ENCODE measurements around the gene XPNPEP1.

XPNPEP1 gene

GRCh38 chr10:109959259-109960145, 36.2 kb upstream of the XPNPEP1 start:
- Histone ChIP-seq H3K4me3 (ENCODE audit: low read length) (no peak overlapping the region), H3K9me3 (ENCODE audit: insufficient read depth, low read length) (no peaks in the 10 kb centered on the region), H3K27me3 (ENCODE audit: low read depth, low read length) (peaks cover 12% of the 10 kb centered on the region; the same call in 1 of the 2 replicates), H3K27ac (ENCODE audit: low read length) (no peak overlapping the region), H3K9ac (ENCODE audit: low read length) (no peak overlapping the region), H3K4me1 (ENCODE audit: low read length) (peaks cover 35% of the 10 kb centered on the region), H3K79me2 (ENCODE audit: low read length) (no peaks in the 10 kb centered on the region), H2AFZ (ENCODE audit: low read depth, low read length) (no peak overlapping the region), H3K36me3 (replicated peaks; ENCODE audit: low read depth, low read length) (no peaks in the 10 kb centered on the region), H3K4me2 (ENCODE audit: low read length) (no peak overlapping the region), H4K20me1 (ENCODE audit: insufficient read depth, low read length) (no peaks in the 10 kb centered on the region)
- TF ChIP-seq, protein P1, sequence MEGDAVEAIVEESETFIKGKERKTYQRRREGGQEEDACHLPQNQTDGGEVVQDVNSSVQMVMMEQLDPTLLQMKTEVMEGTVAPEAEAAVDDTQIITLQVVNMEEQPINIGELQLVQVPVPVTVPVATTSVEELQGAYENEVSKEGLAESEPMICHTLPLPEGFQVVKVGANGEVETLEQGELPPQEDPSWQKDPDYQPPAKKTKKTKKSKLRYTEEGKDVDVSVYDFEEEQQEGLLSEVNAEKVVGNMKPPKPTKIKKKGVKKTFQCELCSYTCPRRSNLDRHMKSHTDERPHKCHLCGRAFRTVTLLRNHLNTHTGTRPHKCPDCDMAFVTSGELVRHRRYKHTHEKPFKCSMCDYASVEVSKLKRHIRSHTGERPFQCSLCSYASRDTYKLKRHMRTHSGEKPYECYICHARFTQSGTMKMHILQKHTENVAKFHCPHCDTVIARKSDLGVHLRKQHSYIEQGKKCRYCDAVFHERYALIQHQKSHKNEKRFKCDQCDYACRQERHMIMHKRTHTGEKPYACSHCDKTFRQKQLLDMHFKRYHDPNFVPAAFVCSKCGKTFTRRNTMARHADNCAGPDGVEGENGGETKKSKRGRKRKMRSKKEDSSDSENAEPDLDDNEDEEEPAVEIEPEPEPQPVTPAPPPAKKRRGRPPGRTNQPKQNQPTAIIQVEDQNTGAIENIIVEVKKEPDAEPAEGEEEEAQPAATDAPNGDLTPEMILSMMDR (IDR thresholded peaks at IDR 0.05; ENCODE audit: low read depth, low read length): no peak
- no peak for TF ChIP-seq EZH2phosphoT487 (IDR thresholded peaks at IDR 0.05; ENCODE audit: low read depth)

DNA sequence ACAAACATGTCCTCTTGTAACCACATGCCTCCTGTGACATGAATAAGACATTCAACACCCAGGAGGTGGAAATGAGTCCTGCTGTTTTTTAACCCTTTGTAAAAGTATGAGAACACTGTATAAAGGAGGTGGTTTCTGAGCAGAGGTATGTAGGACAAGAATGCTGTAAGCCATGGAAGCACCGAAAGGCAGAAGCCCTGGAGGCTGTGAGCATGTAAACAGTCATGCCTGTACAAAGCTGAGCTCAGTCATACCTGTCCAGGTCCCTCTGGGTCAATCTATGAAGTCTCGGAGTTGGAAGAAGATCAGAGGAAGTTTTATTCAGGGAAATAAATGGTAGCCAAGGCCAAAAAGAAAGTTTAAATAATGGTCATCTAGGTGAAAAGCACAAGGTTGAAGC, 34.7 kb upstream of the XPNPEP1 start:
- TF ChIP-seq, protein P1 (IDR thresholded peaks at IDR 0.05; ENCODE audit: low read depth, low read length): no peak
- no peak for TF ChIP-seq EZH2phosphoT487 (IDR thresholded peaks at IDR 0.05; ENCODE audit: low read depth)
- no peak overlapping the region for H2AFZ ChIP-seq (ENCODE audit: low read depth, low read length)
- H3K9ac ChIP-seq (ENCODE audit: low read length): no peak overlapping the region
- no peaks in the 10 kb centered on the region for H3K36me3 ChIP-seq (replicated peaks; ENCODE audit: low read depth, low read length)
- peak overlapping the region; percentile 84 for H3K4me2 ChIP-seq (ENCODE audit: low read length)
- H4K20me1 ChIP-seq (ENCODE audit: insufficient read depth, low read length): no peaks in the 10 kb centered on the region
- H3K27me3 ChIP-seq (ENCODE audit: low read depth, low read length): peaks cover 15% of the 10 kb centered on the region; the same call in 1 of the 2 replicates
- H3K4me1 ChIP-seq (ENCODE audit: low read length): peaks cover 35% of the 10 kb centered on the region
- no peaks in the 10 kb centered on the region for H3K79me2 ChIP-seq (ENCODE audit: low read length)
- no peak overlapping the region for H3K27ac ChIP-seq (ENCODE audit: low read length)
- H3K9me3 ChIP-seq (ENCODE audit: insufficient read depth, low read length): no peaks in the 10 kb centered on the region
- H3K4me3 ChIP-seq (ENCODE audit: low read length): no peak overlapping the region

DNA sequence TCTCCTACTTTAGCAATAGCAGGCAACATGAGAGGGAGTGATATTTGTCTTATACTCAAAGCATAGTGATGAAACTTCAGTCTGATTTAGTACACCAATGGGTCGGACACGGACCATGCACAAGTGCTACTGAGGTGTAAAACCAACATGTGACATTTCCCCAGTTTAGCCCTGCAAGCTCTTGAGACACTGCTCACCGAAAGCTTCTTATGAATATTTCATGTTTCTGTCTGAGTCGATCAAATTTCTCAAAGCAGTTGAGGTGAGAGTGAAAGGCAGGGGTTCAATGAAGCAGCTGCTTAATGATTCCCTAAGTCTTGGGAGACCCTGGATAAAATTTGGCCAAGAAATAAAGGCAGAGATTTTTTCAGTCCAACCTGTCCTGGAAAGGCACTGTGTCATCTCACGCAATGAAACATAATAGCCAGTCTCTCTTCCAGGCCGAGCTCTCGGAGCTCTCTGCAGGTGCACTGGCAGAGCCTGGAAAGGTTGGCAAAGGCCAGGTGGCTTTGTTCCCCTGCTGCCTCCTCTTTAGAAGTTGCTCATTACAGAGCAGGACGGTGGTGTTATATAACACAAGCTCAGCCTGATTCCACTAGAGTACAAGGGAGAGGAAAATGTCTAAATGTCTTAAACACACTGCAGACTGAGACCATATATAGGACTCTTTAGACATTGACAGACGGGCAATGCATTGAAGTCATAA, 33.9 kb upstream of the XPNPEP1 start:
- Histone ChIP-seq H3K27me3 (ENCODE audit: low read depth, low read length) (peaks cover 15% of the 10 kb centered on the region; the same call in 1 of the 2 replicates), H3K79me2 (ENCODE audit: low read length) (no peaks in the 10 kb centered on the region), H3K9me3 (ENCODE audit: insufficient read depth, low read length) (no peaks in the 10 kb centered on the region), H3K4me2 (ENCODE audit: low read length) (peak overlapping the region; percentile 84), H4K20me1 (ENCODE audit: insufficient read depth, low read length) (no peaks in the 10 kb centered on the region), H3K9ac (ENCODE audit: low read length) (no peak overlapping the region), H3K4me1 (ENCODE audit: low read length) (peaks cover 31% of the 10 kb centered on the region), H3K27ac (ENCODE audit: low read length) (peak overlapping the region; percentile 82), H2AFZ (ENCODE audit: low read depth, low read length) (no peak overlapping the region), H3K36me3 (replicated peaks; ENCODE audit: low read depth, low read length) (no peaks in the 10 kb centered on the region), H3K4me3 (ENCODE audit: low read length) (peak overlapping the region; percentile 61)
- TF ChIP-seq EZH2phosphoT487 (IDR thresholded peaks at IDR 0.05; ENCODE audit: low read depth): no peak
- TF ChIP-seq, protein P1 (IDR thresholded peaks at IDR 0.05; ENCODE audit: low read depth, low read length): no peak
